Lower leg skin (tissue), 4 donors: ENCODE data around the gene PAH. TPM values are rescaled to one million over a fixed set of nuclear protein-coding genes. Genes with fewer than 3 reads are reported as not detected.

ENCODE experiments used
- DNase-seq, 2 donors: peaks; one replicate each; pipeline ENCODE4 v3.0.0-alpha.2; 2019; ENCODE audit warnings: low spot score in 2 of 2
- H3K4me3 ChIP-seq: fragments of 200-600 bp; sonication (generic); 2 replicates; pipeline ENCODE4 v1.5.1; 2017; ENCODE audit warnings: mild to moderate bottlenecking, low read depth; ENCODE audit not compliant: poor library complexity, severe bottlenecking
- CTCF ChIP-seq, 3 donors: fragments of 450-650 bp; IDR thresholded peaks; one replicate each; pipeline ENCODE4 v1.5.1; 2016; ENCODE audit warnings: antibody characterized with exemption in 3 of 3, mild to moderate bottlenecking in 3 of 3, moderate library complexity in 2 of 3
- POLR2A ChIP-seq, 2 donors: fragments of 450-650 bp; IDR thresholded peaks; one replicate each; pipeline ENCODE4 v1.6.1; 2016 to 2017; ENCODE audit warnings: antibody characterized with exemption in 2 of 2, mild to moderate bottlenecking in 1 of 2, moderate library complexity in 1 of 2
- WGBS, 2 donors: methylation state at CpG; one replicate each; pipeline ENCODE4 v1.1.5; 2018; 5-methylcytosine and 5-hydroxymethylcytosine counted together
- intact Hi-C: fragments of 100-400 bp; cut with DNase I; formaldehyde crosslinking; loops from one replicate; pipeline ENCODE4 v1.15.0; 2023; ENCODE audit warnings: low total_unique reads
- total RNA-seq, 4 donors: library from RNA; depleted of rRNA; stranded (reverse); fragments of >200 nt; gene quantifications; one replicate each; pipeline ENCODE4 v1.1.0, GENCODE V29; 2016

Gene PAH
- total RNA-seq, 4 donors from 2014 or later, result not detected

GRCh38 chr12:102902093-102902492 lies 15.0 kb downstream of the PAH start:
- WGBS, 2 donors, result 51 to 61% methylated on average over 3 of the region's 3 CpGs
- intact Hi-C loops, result no loop called here
- no peak for DNase-seq
- TF ChIP-seq POLR2A (IDR thresholded peaks at IDR 0.05), result no peak
- TF ChIP-seq CTCF (IDR thresholded peaks at IDR 0.05), result no peak
- H3K4me3 ChIP-seq, result no peak overlapping the region

GRCh38 chr12:102900389-102900788 lies 16.7 kb downstream of the PAH start:
- intact Hi-C loops, result no loop called here
- DNase-seq, result no peak
- TF ChIP-seq CTCF (IDR thresholded peaks at IDR 0.05), result no peak
- TF ChIP-seq POLR2A (IDR thresholded peaks at IDR 0.05), result no peak
- H3K4me3 ChIP-seq, result no peak overlapping the region
- 59 to 83% methylated on average over 2 of the region's 2 CpGs for WGBS, 2 donors

GRCh38 chr12:102896067-102896466 lies 21.0 kb downstream of the PAH start:
- no peak for DNase-seq
- TF ChIP-seq CTCF (IDR thresholded peaks at IDR 0.05) (no peak), POLR2A (IDR thresholded peaks at IDR 0.05) (no peak)
- 38 to 55% methylated on average over 1 of the region's 1 CpG for WGBS, 2 donors
- no peak overlapping the region for H3K4me3 ChIP-seq
- intact Hi-C loops, result no loop called here

- WGBS, 2 donors, result 32 to 59% methylated on average over 2 of the region's 2 CpGs
- TF ChIP-seq POLR2A (IDR thresholded peaks at IDR 0.05) (no peak), CTCF (IDR thresholded peaks at IDR 0.05) (no peak)
- intact Hi-C loops, result no loop called here
- no peak for DNase-seq
- no peak overlapping the region for H3K4me3 ChIP-seq
Observed at GRCh38 chr12:102891756-102892155, 25.3 kb downstream of the PAH start.

GRCh38 chr12:102888511-102888910 lies 28.5 kb downstream of the PAH start:
- 0 to 10% methylated on average over 1 of the region's 1 CpG for WGBS, 2 donors
- TF ChIP-seq POLR2A (IDR thresholded peaks at IDR 0.05), result no peak
- TF ChIP-seq CTCF (IDR thresholded peaks at IDR 0.05), result no peak
- H3K4me3 ChIP-seq, result no peak overlapping the region
- DNase-seq, result no peak
- intact Hi-C loops, result no loop called here
